Adrenal gland (tissue), 12 donors: ENCODE measurements around the gene DNAH3. TPM values are rescaled to one million over a fixed set of nuclear protein-coding genes. Genes with fewer than 3 reads are reported as not detected.
"Not testable (repeated sequence)": the region's sequence is repeated elsewhere in the genome, so short reads cannot be mapped to it uniquely, and the experiment has no call there.

Experiments used
- DNase-seq, 7 donors: peaks; one replicate each; pipeline ENCODE4 v3.0.0-alpha.2; 2019 to 2020
- H3K27ac ChIP-seq, 5 donors: fragments of 200-600 bp; sonication (generic) in 4 of 5; 1 replicate in 3 of 5; 2 replicates in 2 of 5; pipeline versions ENCODE4 v1.5.1 to v1.8.0; 2016 to 2020; ENCODE audit warnings: mild to moderate bottlenecking in 1 of 5
- H3K27me3 ChIP-seq: fragments of 200-600 bp; 2 replicates; pipeline ENCODE4 v1.8.0; 2021
- H3K36me3 ChIP-seq, 2 donors: fragments of 200-600 bp; replicated peaks in 1 of 2; 1 replicate in 1 of 2; 2 replicates in 1 of 2; pipeline versions ENCODE4 v1.5.1 to v1.8.0; 2018 to 2022
- H3K4me1 ChIP-seq, 2 donors: fragments of 200-600 bp; replicated peaks in 1 of 2; 1 replicate in 1 of 2; 2 replicates in 1 of 2; pipeline versions ENCODE4 v1.5.1 to v1.8.0; 2018 to 2021
- H3K4me3 ChIP-seq, 4 donors: fragments of 200-600 bp; sonication (generic) in 3 of 4; one replicate each; pipeline ENCODE4 v1.5.1; 2016 to 2018
- H3K9me3 ChIP-seq, 3 donors: fragments of 200-600 bp; sonication (generic) in 1 of 3; replicated peaks in 1 of 3; 1 replicate in 2 of 3; 2 replicates in 1 of 3; pipeline versions ENCODE4 v1.5.1 to v1.8.0; 2016 to 2021
- POLR2A ChIP-seq, 2 donors: fragments of 450-650 bp; IDR thresholded peaks; one replicate each; pipeline ENCODE4 v1.6.1; 2017; ENCODE audit warnings: antibody characterized with exemption in 2 of 2, mild to moderate bottlenecking in 2 of 2, moderate library complexity in 1 of 2
- WGBS, 4 donors: extraction: QIAGEN DNeasy Blood & Tissue Kit in 2 of 4; methylation state at CpG; one replicate each; pipeline versions ENCODE4 v1.1.5 to v1.1.7; 2013 to 2017; 5-methylcytosine and 5-hydroxymethylcytosine counted together
- intact Hi-C, 2 donors: fragments of 100-400 bp; cut with DNase I; formaldehyde crosslinking; loops; one replicate each; pipeline versions ENCODE4 v1.14.1 to v1.15.0; 2022 to 2023
- polyA plus RNA-seq, 3 donors: library from polyadenylated mRNA; stranded (reverse); fragments of 200-250 nt in 2 of 3; fragments of 350-450 nt in 1 of 3; fragmentation: Illumina TruSeq in 1 of 3; extraction: RNeasy Lipid Tissue Mini Kit (QIAGEN cat#74804) in 1 of 3; gene quantifications; one replicate each; pipeline ENCODE4 v1.2.3, GENCODE V29; 2013 to 2014
- total RNA-seq, 9 donors: library from RNA; depleted of rRNA in 4 of 9; stranded (reverse); fragments of >200 nt in 4 of 9; fragments of 120-200 nt in 1 of 9; fragmentation: NEBNext Ultra II Directional in 1 of 9; extraction: Animal tissue kit (Norgen Biotek cat#: 25700) in 1 of 9; gene quantifications; one replicate each; pipeline versions ENCODE4 v1.1.0 to v1.2.4, GENCODE V29; 2013 to 2023
- TF ChIP-seq, protein P1 (sequence below), 6 experiments: fragments of 450-650 bp in 4 of 6; fragments of 200-600 bp in 2 of 6; sonication (generic) in 1 of 6; IDR thresholded peaks; 1 replicate in 5 of 6; 2 replicates in 1 of 6; pipeline versions ENCODE4 v1.5.1 to v1.8.0; 2016 to 2021; ENCODE audit warnings: antibody characterized with exemption in 6 of 6, mild to moderate bottlenecking in 2 of 6, moderate library complexity in 1 of 6
- donor health status: healthy with polysubstance abuse.
- donor health status: Bipolar disorder and iron deficiency.
- donor health status: DM: yes; HTN: yes; CAD: no.
- donor health status: DM: no; HTN: no; CAD: no.
- donor health status: DM: no; HTN: no; CAD: no.
- donor health status: DM: yes; HTN: yes; CAD: no.

Gene DNAH3
- total and polyA plus RNA-seq, 12 donors, result 0.06 to 0.40 (median 0.20) TPM; not detected in 6

DNA sequence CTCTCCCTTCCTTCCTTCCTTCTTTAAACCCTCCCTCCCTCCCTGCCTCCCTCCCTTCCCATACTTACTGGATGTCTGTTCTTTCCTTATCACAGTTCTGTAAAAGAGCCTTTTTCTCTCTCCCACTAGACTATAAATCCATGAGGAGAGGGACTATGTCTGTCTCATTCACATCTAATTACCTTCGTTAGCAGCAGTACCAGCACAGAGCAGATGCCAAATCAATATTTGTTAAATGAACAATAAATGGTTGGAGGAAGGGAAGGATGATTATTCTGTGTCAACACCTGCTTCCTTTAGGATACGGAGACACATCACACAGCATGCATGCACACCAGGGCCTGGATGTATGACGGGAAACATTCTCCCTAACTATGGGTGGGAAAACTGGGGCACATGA, 94.2 kb downstream of the DNAH3 start:
- Histone ChIP-seq H3K9me3 (no peaks in the 10 kb centered on the region), H3K4me1 (no peaks in the 10 kb centered on the region), H3K36me3 (no peaks in the 10 kb centered on the region), H3K4me3 (no peak overlapping the region), H3K27ac (no peak overlapping the region), H3K27me3 (no peaks in the 10 kb centered on the region)
- TF ChIP-seq, protein P1, sequence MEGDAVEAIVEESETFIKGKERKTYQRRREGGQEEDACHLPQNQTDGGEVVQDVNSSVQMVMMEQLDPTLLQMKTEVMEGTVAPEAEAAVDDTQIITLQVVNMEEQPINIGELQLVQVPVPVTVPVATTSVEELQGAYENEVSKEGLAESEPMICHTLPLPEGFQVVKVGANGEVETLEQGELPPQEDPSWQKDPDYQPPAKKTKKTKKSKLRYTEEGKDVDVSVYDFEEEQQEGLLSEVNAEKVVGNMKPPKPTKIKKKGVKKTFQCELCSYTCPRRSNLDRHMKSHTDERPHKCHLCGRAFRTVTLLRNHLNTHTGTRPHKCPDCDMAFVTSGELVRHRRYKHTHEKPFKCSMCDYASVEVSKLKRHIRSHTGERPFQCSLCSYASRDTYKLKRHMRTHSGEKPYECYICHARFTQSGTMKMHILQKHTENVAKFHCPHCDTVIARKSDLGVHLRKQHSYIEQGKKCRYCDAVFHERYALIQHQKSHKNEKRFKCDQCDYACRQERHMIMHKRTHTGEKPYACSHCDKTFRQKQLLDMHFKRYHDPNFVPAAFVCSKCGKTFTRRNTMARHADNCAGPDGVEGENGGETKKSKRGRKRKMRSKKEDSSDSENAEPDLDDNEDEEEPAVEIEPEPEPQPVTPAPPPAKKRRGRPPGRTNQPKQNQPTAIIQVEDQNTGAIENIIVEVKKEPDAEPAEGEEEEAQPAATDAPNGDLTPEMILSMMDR (IDR thresholded peaks at IDR 0.05), result no peak
- TF ChIP-seq POLR2A (IDR thresholded peaks at IDR 0.05), result no peak
- intact Hi-C loops, result no loop called here
- DNase-seq, result no peak
- 31 to 50% (median 45%) methylated on average over 3 of the region's 3 CpGs for WGBS, 4 donors

DNA sequence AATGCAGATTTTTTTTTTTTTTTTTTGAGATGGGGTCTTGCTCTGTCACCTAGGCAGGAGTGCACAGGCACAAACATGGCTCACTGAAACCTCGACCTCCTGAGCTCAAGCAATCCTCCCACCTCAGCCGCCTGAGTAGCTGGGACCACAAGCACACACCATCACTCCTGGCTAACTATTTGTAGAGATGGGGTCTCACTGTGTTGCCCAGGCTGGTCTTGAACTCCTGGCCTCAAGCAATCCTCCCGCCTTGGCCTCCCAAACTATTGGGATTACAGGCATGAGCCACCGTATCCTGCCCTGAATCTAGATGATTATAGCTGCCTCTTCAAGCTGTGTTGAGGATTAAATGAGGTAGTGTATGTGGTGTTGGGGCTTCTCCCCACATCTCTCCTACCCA, 94.9 kb downstream of the DNAH3 start:
- H3K27ac ChIP-seq, intact Hi-C loops, H3K4me3 ChIP-seq, H3K9me3 ChIP-seq, DNase-seq, H3K27me3 ChIP-seq, H3K36me3 ChIP-seq, H3K4me1 ChIP-seq: not testable (repeated sequence)
- 81 to 96% (median 86%) methylated on average over 3 to 4 of the region's 4 CpGs for WGBS, 4 donors

DNA sequence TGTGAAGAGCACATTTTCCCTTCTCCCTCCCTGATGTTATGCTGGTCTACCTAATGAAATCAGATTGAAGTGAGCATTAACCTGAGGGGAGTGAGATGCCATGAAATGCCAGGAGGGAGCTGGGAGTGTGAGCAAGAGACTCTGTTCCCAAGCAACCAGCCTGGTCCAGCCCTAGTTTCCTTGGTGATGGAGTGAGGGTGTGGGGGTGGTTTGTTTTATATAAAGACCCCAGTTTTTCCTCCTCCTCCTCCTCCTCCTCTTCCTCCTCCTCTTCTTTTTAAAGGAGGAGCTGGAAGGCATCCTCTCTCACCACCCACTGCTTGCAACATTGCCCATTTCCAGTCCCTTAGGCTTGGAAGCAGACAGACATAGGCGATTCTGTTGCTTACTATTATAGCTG, 97.1 kb downstream of the DNAH3 start:
- Histone ChIP-seq H3K27me3 (no peaks in the 10 kb centered on the region), H3K4me3 (no peak overlapping the region), H3K36me3 (no peaks in the 10 kb centered on the region), H3K27ac (no peak overlapping the region), H3K4me1 (no peaks in the 10 kb centered on the region), H3K9me3 (no peaks in the 10 kb centered on the region)
- intact Hi-C loops, result no loop called here
- WGBS, 4 donors, result 67 to 84% (median 70%) methylated on average over 1 of the region's 1 CpG
- TF ChIP-seq, protein P1 (IDR thresholded peaks at IDR 0.05), result no peak
- TF ChIP-seq POLR2A (IDR thresholded peaks at IDR 0.05), result no peak
- DNase-seq, result no peak

- DNase-seq, H3K27me3 ChIP-seq, intact Hi-C loops, H3K9me3 ChIP-seq, H3K36me3 ChIP-seq, H3K4me3 ChIP-seq, H3K27ac ChIP-seq, H3K4me1 ChIP-seq: not testable (repeated sequence)
- 73 to 87% (median 80%) methylated on average over 15 to 30 of the region's 31 CpGs for WGBS, 4 donors
Observed at GRCh38 chr16:21048091-21048912, 102.3 kb downstream of the DNAH3 start.

GRCh38 chr16:21038197-21038596, 112.4 kb downstream of the DNAH3 start:
- Histone ChIP-seq H3K27me3 (no peaks in the 10 kb centered on the region), H3K4me1 (no peaks in the 10 kb centered on the region), H3K27ac (no peak overlapping the region), H3K4me3 (no peak overlapping the region), H3K9me3 (no peaks in the 10 kb centered on the region), H3K36me3 (no peaks in the 10 kb centered on the region)
- DNase-seq, result peak in 1 of 7 donors; percentile 2
- no peak for TF ChIP-seq POLR2A (IDR thresholded peaks at IDR 0.05)
- TF ChIP-seq, protein P1 (IDR thresholded peaks at IDR 0.05), result no peak
- 68 to 78% (median 76%) methylated on average over 7 of the region's 7 CpGs for WGBS, 4 donors
- intact Hi-C loops, result no loop called here
